Measurements from ENCODE around the gene TUBGCP3.
"Not testable (repeated sequence)": the region's sequence is repeated elsewhere in the genome, so short reads cannot be mapped to it uniquely, and the experiment has no call there.

The TUBGCP3 gene

GRCh38 chr13:112576768-112577167 is 11.2 kb downstream of the TUBGCP3 start:
- no peak for DNase-seq (ENCODE audit: low read depth in 2 of 2)

- DNase-seq (ENCODE audit: low read depth in 2 of 2): no peak
Observed at GRCh38 chr13:112576191-112576590, 11.8 kb downstream of the TUBGCP3 start.

GRCh38 chr13:112575675-112576074 is 12.3 kb downstream of the TUBGCP3 start:
- no peak for DNase-seq (ENCODE audit: low read depth in 2 of 2)

GRCh38 chr13:112574834-112575613 is 12.9 kb downstream of the TUBGCP3 start:
- DNase-seq (ENCODE audit: low read depth in 2 of 2): no peak

GRCh38 chr13:112574416-112574815 is 13.5 kb downstream of the TUBGCP3 start:
- no peak for DNase-seq (ENCODE audit: low read depth in 2 of 2)

GRCh38 chr13:112573710-112574109 is 14.2 kb downstream of the TUBGCP3 start:
- no peak for DNase-seq (ENCODE audit: low read depth in 2 of 2)

GRCh38 chr13:112572366-112572765 is 15.6 kb downstream of the TUBGCP3 start:
- DNase-seq (ENCODE audit: low read depth in 2 of 2): no peak

- no peak for DNase-seq (ENCODE audit: low read depth in 2 of 2)
Observed at GRCh38 chr13:112569821-112570220, 18.1 kb downstream of the TUBGCP3 start.

GRCh38 chr13:112567161-112567862 is 20.6 kb downstream of the TUBGCP3 start:
- no peak for DNase-seq (ENCODE audit: low read depth in 2 of 2)

GRCh38 chr13:112562786-112563383 is 25.1 kb downstream of the TUBGCP3 start:
- no peak for DNase-seq (ENCODE audit: low read depth in 2 of 2)

GRCh38 chr13:112562254-112562653 is 25.7 kb downstream of the TUBGCP3 start:
- DNase-seq (ENCODE audit: low read depth in 2 of 2): no peak

- no peak for DNase-seq (ENCODE audit: low read depth in 2 of 2)
Observed at GRCh38 chr13:112561478-112561877, 26.5 kb downstream of the TUBGCP3 start.

GRCh38 chr13:112558696-112559418 is 29.1 kb downstream of the TUBGCP3 start:
- DNase-seq (ENCODE audit: low read depth in 2 of 2): no peak

- DNase-seq (ENCODE audit: low read depth in 2 of 2): no peak
Observed at GRCh38 chr13:112556600-112556999, 31.4 kb downstream of the TUBGCP3 start.

GRCh38 chr13:112554214-112554850 is 33.6 kb downstream of the TUBGCP3 start:
- no peak for DNase-seq (ENCODE audit: low read depth in 2 of 2)

- not testable (repeated sequence) for DNase-seq (ENCODE audit: low read depth in 2 of 2)
Observed at GRCh38 chr13:112548975-112549374, 39.0 kb downstream of the TUBGCP3 start.

GRCh38 chr13:112545856-112546255 is 42.1 kb downstream of the TUBGCP3 start:
- DNase-seq (ENCODE audit: low read depth in 2 of 2): no peak

- DNase-seq (ENCODE audit: low read depth in 2 of 2): no peak
Observed at GRCh38 chr13:112532837-112533745, 54.9 kb downstream of the TUBGCP3 start.

GRCh38 chr13:112531263-112531794 is 56.6 kb downstream of the TUBGCP3 start:
- DNase-seq (ENCODE audit: low read depth in 2 of 2): no peak

GRCh38 chr13:112530861-112531260 is 57.1 kb downstream of the TUBGCP3 start:
- no peak for DNase-seq (ENCODE audit: low read depth in 2 of 2)

All from stimulated activated CD8-positive, alpha-beta memory T cell treated with anti-CD3 and anti-CD28 coated beads, Interleukin-7, amount 100 ng/mL, for 1 hour (primary cell).